Mononuclear cell (primary cell): ENCODE measurements around the gene ATP9B. TPM values are rescaled to one million over a fixed set of nuclear protein-coding genes. Genes with fewer than 3 reads are reported as not detected.

Experiments
- H3K27me3 ChIP-seq: 2 replicates; pipeline ENCODE4 v1.6.0; 2011; ENCODE audit warnings: low read length, control low read depth; ENCODE audit not compliant: insufficient read depth
- H3K4me1 ChIP-seq: 2 replicates; pipeline ENCODE4 v1.5.1; 2011; ENCODE audit warnings: mild to moderate bottlenecking, low read length, control low read depth; ENCODE audit not compliant: insufficient read depth
- H3K4me3 ChIP-seq: 2 replicates; pipeline ENCODE4 v1.5.1; 2011; ENCODE audit warnings: mild to moderate bottlenecking, low read length, moderate library complexity
- H3K9me3 ChIP-seq: 2 replicates; pipeline ENCODE4 v1.5.1; 2011; ENCODE audit warnings: low read depth, mild to moderate bottlenecking, control low read depth, low read length
- total RNA-seq: library from RNA; depleted of rRNA; stranded (reverse); fragments of >200 nt; gene quantifications from one replicate; pipeline ENCODE4 v1.2.3, GENCODE V29; 2012

Gene ATP9B
- total RNA-seq, 1 donor = 84.2 TPM

- no peaks in the 10 kb centered on the region for H3K9me3 ChIP-seq
- H3K4me1 ChIP-seq = no peaks in the 10 kb centered on the region
- H3K27me3 ChIP-seq = no peaks in the 10 kb centered on the region
- H3K4me3 ChIP-seq = no peak overlapping the region
These were observed 34.9 kb downstream of the ATP9B start for GRCh38 chr18:79104137-79104536.

- H3K27me3 ChIP-seq = no peaks in the 10 kb centered on the region
- no peaks in the 10 kb centered on the region for H3K9me3 ChIP-seq
- H3K4me3 ChIP-seq = no peak overlapping the region
- no peaks in the 10 kb centered on the region for H3K4me1 ChIP-seq
These were observed 36.3 kb downstream of the ATP9B start for GRCh38 chr18:79105455-79105854.

GRCh38 chr18:79106084-79106483 lies 36.9 kb downstream of the ATP9B start:
- Histone ChIP-seq H3K27me3 (no peaks in the 10 kb centered on the region), H3K4me3 (no peak overlapping the region), H3K9me3 (no peaks in the 10 kb centered on the region), H3K4me1 (no peaks in the 10 kb centered on the region)

- Histone ChIP-seq H3K4me3 (no peak overlapping the region), H3K9me3 (no peaks in the 10 kb centered on the region), H3K27me3 (no peaks in the 10 kb centered on the region), H3K4me1 (no peaks in the 10 kb centered on the region)
These were observed 38.7 kb downstream of the ATP9B start for GRCh38 chr18:79107886-79108285.

- H3K9me3 ChIP-seq = no peaks in the 10 kb centered on the region
- H3K4me1 ChIP-seq = no peaks in the 10 kb centered on the region
- H3K4me3 ChIP-seq = no peak overlapping the region
- H3K27me3 ChIP-seq = no peaks in the 10 kb centered on the region
These were observed 39.5 kb downstream of the ATP9B start for GRCh38 chr18:79108549-79109215.

GRCh38 chr18:79111483-79111882 lies 42.3 kb downstream of the ATP9B start:
- no peaks in the 10 kb centered on the region for H3K27me3 ChIP-seq
- H3K4me1 ChIP-seq = no peaks in the 10 kb centered on the region
- no peaks in the 10 kb centered on the region for H3K9me3 ChIP-seq

GRCh38 chr18:79117385-79117784 lies 48.2 kb downstream of the ATP9B start:
- no peaks in the 10 kb centered on the region for H3K9me3 ChIP-seq
- no peaks in the 10 kb centered on the region for H3K27me3 ChIP-seq
- no peaks in the 10 kb centered on the region for H3K4me1 ChIP-seq
- no peak overlapping the region for H3K4me3 ChIP-seq

More at GRCh38 chr18:79111483-79111882, 42.3 kb downstream of the ATP9B start:
- H3K4me3 ChIP-seq = no peak overlapping the region

- no peaks in the 10 kb centered on the region for H3K4me1 ChIP-seq
- no peaks in the 10 kb centered on the region for H3K27me3 ChIP-seq
- H3K9me3 ChIP-seq = no peaks in the 10 kb centered on the region
- no peak overlapping the region for H3K4me3 ChIP-seq
These were observed 48.6 kb downstream of the ATP9B start for GRCh38 chr18:79117788-79118187.

- no peak overlapping the region for H3K4me3 ChIP-seq
- H3K4me1 ChIP-seq = no peaks in the 10 kb centered on the region
- no peaks in the 10 kb centered on the region for H3K27me3 ChIP-seq
- no peaks in the 10 kb centered on the region for H3K9me3 ChIP-seq
These were observed 49.6 kb downstream of the ATP9B start for GRCh38 chr18:79118797-79119196.

GRCh38 chr18:79121746-79122474 lies 52.7 kb downstream of the ATP9B start:
- Histone ChIP-seq H3K9me3 (no peaks in the 10 kb centered on the region), H3K4me3 (no peak overlapping the region), H3K27me3 (no peaks in the 10 kb centered on the region), H3K4me1 (no peaks in the 10 kb centered on the region)

GRCh38 chr18:79123948-79124347 lies 54.8 kb downstream of the ATP9B start:
- no peaks in the 10 kb centered on the region for H3K9me3 ChIP-seq
- H3K4me3 ChIP-seq = no peak overlapping the region
- H3K4me1 ChIP-seq = no peaks in the 10 kb centered on the region
- no peaks in the 10 kb centered on the region for H3K27me3 ChIP-seq

- Histone ChIP-seq H3K9me3 (no peaks in the 10 kb centered on the region), H3K27me3 (no peaks in the 10 kb centered on the region), H3K4me1 (no peaks in the 10 kb centered on the region), H3K4me3 (no peak overlapping the region)
These were observed 59.9 kb downstream of the ATP9B start for GRCh38 chr18:79129120-79129519.

- no peaks in the 10 kb centered on the region for H3K27me3 ChIP-seq
- H3K4me3 ChIP-seq = no peak overlapping the region
- H3K4me1 ChIP-seq = no peaks in the 10 kb centered on the region
- H3K9me3 ChIP-seq = no peaks in the 10 kb centered on the region
These were observed 64.5 kb downstream of the ATP9B start for GRCh38 chr18:79133724-79134123.

- no peak overlapping the region for H3K4me3 ChIP-seq
- H3K9me3 ChIP-seq = no peaks in the 10 kb centered on the region
- no peaks in the 10 kb centered on the region for H3K27me3 ChIP-seq
- H3K4me1 ChIP-seq = no peaks in the 10 kb centered on the region
These were observed 66.7 kb downstream of the ATP9B start for GRCh38 chr18:79135924-79136323.

GRCh38 chr18:79136742-79137141 lies 67.5 kb downstream of the ATP9B start:
- no peak overlapping the region for H3K4me3 ChIP-seq
- H3K4me1 ChIP-seq = no peaks in the 10 kb centered on the region
- H3K27me3 ChIP-seq = no peaks in the 10 kb centered on the region
- H3K9me3 ChIP-seq = no peaks in the 10 kb centered on the region

GRCh38 chr18:79139206-79139605 lies 70.0 kb downstream of the ATP9B start:
- Histone ChIP-seq H3K27me3 (no peaks in the 10 kb centered on the region), H3K4me3 (no peak overlapping the region), H3K4me1 (no peaks in the 10 kb centered on the region), H3K9me3 (no peaks in the 10 kb centered on the region)
